HG03095 (cell line): ENCODE measurements around the gene PCBP1.
"Not testable (repeated sequence)": the region's sequence is repeated elsewhere in the genome, so short reads cannot be mapped to it uniquely, and the experiment has no call there.

Source experiments
- ATAC-seq: cut with Tn5 transposase; IDR thresholded peaks from one replicate; pipeline ENCODE4 v1.9.1; 2021; ENCODE audit warnings: moderate library complexity; ENCODE audit not compliant: unreplicated experiment

Gene PCBP1

GRCh38 chr2:70123051-70123828 is 36.0 kb downstream of the PCBP1 start:
- no peak for ATAC-seq

- ATAC-seq, result no peak
Measured at GRCh38 chr2:70123829-70124116, 36.5 kb downstream of the PCBP1 start.

DNA sequence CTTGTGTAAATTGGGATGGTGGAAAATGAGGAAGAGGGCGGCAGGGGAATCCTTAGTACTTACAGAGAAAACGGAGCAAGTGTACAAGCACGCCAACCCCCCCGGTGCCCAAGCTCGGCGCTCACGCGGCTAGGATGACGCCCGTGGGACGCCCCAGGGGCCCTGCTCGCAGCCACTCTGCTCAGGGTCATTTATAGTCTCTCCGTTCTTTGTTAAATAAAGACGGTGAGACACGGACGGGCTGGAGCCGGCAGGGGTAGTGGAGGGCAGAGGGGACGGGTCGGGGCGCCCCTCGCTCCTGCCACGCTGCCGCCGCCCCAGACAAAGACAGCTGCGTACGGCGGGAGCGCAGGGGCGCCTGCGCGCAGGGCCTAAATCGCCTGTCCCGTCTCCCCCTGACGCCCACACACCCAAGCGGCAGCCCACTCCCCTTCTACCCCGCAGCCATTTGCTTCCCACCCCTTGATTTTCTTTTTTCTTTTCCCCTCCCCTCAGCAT is 37.8 kb downstream of the PCBP1 start:
- ATAC-seq, result peak; percentile 28

DNA sequence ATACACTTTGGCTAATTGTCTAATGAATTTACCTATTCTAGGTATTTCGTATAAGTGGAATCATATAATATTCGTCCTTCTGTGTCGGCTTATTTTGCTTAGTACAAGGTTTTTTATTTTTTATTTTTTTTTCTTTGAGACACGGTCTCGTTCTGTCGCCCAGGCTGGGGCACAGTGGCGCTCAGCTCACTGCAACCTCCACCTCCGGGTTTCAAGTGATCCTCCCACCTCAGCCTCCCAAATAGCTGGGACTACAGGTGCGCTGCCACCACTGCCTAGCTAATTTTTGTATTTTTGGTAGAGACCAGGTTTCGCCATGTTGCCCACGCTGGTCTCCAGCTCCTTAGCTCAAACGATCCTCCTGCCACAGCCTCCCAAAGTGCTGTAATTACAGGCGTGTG is 38.2 kb downstream of the PCBP1 start:
- no peak for ATAC-seq

GRCh38 chr2:70126413-70126812 is 39.1 kb downstream of the PCBP1 start:
- ATAC-seq, result no peak

GRCh38 chr2:70128005-70128404 is 40.7 kb downstream of the PCBP1 start:
- ATAC-seq, result no peak

DNA sequence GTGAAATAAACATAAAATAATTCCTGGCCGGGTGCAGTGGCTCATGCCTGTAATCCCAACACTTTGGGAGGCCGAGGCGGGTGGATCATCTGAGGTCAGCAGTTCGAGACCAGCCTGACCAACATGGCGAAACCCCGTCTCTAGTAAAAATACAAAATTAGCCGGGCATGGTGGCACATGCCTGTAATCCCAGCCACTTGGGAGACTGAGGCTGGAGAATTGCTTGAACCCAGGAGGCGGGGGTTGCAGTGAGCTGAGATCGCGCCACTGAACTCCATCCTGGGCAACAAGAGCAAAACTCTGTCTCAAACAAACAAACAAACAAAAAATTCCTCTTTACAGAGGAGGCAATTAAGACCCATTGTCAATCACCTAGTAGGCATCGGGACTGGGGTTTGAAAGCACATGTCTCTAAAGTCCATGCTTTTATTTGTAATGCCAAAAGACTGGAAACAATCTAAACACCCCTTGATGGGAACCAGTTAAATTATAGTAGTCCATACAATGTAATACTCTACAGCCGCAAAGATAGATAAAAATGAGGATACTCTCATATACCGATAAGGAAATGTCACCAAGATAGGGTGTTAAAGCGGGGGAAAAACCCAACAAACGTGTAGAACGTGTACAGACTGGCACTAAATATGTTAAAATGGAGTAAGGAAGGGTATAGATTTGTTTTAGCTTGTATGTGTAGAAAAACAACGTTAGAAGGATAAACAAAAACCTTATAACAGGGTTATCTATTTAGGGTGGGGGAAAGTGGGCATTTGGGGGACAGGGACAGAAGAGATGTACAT is 44.3 kb downstream of the PCBP1 start:
- ATAC-seq, result not testable (repeated sequence)

DNA sequence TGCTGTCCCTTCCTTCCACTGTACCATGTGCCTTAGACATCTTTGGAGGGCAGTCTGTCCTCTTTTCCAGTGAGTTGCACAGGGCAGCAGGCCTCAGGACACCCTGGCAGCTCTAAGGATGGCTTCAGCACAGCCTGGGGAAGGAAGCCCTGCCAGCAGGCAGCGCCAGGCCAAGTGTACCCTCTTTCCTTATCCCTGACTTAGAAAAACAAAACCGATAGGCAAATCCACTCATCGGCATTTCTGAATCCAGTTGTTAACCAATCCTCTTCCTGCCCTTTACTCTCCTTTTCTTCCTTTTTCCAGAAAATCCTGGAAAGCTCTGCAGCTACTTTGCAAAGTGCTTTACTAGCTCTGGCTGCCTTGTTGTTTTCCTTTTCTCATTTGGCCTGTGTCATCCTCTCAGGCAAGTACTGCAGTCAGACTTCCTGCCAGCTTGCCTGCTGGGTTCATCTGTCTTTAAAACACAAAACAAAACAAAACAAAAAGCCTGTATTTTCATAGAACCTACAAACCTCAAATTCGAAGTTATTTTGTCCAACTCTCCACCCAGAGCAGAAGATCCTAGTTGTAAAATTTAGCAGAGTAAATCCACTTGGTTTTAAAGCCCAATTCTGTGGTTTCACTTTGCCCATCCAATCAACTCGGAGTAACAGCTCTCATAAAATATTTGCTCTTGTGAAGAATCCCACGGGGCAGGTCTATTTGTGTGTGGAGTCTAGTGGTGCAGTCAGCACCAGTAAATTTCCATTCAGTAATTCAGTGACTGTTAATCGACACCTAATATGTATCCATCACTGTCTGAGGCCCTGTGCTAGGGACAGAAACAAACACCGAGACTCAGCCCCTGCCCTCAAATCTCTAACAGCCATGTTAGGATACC is 45.2 kb downstream of the PCBP1 start:
- ATAC-seq, result peak; percentile 43

DNA sequence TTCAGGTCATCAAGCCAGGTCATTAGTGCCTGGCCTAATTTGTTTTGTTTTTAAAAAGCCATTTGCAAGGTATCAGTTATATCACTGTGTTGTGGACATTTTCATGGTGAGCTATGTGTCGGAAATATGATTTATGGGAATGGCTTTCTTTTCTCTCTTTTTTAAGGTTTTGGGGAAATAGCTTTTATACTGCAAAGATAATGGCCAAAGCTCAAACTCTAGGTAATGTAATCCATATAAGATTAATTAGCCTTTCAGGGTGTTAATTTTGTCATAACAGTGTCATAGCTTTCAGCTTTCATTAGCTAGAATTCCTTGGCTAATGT is 45.8 kb downstream of the PCBP1 start:
- no peak for ATAC-seq

GRCh38 chr2:70133491-70134322 is 46.4 kb downstream of the PCBP1 start:
- no peak for ATAC-seq

- not testable (repeated sequence) for ATAC-seq
Measured at GRCh38 chr2:70134323-70134983, 47.2 kb downstream of the PCBP1 start.
